Inferior parietal cortex (tissue), 1 donor: ENCODE measurements around the gene ADH6.
"Not testable (repeated sequence)": the region's sequence is repeated elsewhere in the genome, so short reads cannot be mapped to it uniquely, and the experiment has no call there.

Experiments used
- DNase-seq: peaks from one replicate; pipeline ENCODE4 v3.0.0-alpha.2; 2016; ENCODE audit errors: extremely low spot score

ADH6 gene

DNA sequence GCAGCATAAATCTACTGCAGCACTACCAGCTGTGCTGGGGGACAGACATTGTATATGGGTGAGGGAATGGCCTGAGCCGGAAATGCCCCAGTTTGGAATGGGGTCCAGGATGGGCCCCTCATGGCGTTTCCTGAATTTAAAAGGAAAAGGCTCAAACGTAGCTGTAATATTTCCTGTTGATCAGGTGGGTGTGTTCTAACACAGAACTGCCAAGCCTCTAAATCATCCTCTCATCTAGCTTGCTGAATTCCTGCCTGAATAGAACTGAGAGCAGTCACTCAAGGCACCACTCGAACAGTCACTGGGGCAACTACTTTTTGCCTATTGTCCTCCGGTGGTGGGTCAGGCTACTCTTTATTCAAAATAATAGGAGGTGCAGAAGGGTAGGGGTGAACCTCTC is 28.7 kb downstream of the ADH6 start:
- DNase-seq = no peak

DNA sequence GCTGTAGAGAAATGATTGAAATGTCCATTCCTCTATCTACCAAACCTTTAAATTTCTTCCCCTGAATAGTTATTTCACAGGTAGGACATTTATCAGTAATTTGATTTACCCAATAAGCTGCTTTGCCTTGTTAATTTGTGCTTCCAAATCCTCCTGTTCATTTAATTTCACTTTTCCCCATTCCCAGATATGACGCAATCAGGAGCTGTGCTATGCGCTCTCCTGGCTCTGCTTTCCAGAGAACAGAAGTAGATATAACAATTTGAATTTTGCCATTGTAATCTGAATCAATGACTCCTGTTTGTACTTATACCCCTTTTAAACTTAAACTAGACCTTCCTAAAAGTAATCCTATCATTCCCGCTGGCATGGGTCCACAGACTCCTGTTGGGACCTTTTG is 29.1 kb downstream of the ADH6 start:
- DNase-seq = not testable (repeated sequence)

DNA sequence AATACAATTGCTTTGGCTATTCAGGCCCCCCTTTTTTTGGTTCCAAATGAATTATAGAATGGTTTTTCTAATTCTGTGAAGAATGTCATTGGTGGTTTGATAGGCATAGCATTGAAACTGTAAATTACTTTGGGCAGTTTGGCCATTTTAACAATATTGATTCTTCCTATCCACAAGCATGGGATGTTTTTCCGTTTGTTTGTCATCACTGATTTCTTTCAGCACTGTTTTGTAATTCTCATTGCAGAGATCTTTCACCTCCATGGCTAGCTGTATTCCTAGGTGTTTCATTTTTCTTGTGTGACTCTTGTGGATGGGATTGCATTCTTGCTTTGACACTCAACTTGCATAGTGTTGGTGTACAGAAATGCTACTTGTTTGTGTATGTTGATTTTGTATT is 33.0 kb downstream of the ADH6 start:
- no peak for DNase-seq

DNA sequence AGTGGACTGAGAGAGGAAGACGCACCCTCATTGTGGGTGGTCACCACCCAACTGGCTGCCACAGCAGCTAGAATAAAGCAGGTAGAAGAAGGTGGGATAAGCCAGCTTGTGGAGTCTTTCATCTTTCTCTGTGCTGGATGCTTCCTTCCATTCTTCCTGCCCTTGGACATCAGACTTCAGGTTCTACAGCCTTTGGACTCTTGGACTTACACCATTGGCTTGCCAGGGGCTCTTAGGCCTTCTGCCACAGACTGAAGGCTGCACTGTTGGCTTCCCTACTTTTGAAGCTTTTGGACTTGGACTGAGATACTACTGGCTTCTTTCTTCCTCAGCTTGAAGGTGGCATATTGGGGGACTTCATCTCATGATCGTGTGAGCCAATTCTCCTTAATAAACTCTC is 33.5 kb downstream of the ADH6 start:
- DNase-seq = no peak

DNA sequence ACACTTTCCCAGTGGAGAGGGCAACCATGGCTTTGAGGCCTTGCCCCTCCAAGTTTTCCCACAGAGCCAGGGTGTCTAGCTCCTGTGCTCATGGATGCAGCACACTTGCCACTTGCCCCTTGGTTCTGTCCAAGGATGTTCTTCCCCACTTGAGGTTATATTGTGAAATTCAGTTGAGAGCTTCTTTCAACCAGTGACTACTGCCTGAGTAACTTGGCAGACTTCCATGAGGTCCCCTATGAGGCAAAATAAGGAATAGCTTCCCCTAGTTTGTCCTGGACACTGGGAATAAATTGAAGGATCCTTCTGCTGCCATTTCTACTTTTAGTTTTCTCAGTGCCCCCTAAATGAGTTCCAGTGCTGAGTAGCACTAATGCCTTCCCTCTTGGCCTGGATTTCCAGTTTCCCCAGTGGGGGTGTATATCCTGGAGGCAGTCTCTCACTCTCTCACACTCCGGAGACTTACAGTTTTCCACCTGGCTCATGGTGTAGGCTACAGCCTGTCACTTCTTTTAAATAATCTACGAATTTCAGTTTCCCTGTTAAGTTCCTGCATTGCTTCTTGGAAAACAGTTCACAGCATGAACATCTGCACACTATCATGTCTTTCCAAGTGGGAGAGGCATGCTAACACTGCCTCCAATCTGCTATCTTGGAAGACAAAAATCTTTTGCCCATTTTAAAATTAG is 38.5 kb downstream of the ADH6 start:
- no peak for DNase-seq

DNA sequence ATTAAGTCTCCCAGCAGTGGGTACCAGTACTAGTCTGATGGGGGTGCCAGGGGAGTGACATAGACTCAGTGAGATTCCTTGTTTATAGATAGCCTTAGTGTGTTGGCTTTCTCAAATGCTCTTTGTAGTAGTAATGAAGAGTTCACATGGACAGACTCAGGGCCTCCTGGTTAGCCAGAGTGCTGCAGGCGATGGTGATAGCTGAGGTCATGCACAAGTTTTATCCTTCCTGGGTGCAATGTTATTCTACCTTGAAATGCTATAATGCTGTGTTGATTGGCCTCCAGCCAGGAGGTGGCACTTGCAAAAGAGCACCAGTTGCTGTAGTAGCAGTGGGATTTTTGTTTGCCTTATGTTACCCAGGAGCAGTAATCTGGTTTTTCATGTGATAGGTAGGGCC is 39.4 kb downstream of the ADH6 start:
- DNase-seq = no peak

DNA sequence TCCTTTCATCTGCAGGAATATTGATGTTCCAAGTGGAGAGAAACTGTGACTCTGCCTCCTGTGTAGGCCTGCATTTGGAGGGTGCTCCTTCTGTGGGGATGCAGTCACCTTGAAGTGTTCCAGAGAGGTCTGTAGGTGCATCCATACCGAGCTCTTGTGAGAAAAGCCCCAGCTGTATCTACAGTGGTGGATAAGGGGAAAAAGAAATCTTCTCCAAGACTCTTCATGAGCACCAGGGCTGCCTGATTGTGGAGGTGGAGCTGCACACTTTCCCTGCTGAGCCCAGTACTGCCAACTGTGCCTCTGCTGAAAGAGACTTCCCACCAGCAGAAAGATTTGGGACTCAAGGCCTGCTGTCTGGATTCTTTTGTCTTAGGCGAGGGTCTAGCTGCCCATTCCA is 39.9 kb downstream of the ADH6 start:
- DNase-seq = no peak

DNA sequence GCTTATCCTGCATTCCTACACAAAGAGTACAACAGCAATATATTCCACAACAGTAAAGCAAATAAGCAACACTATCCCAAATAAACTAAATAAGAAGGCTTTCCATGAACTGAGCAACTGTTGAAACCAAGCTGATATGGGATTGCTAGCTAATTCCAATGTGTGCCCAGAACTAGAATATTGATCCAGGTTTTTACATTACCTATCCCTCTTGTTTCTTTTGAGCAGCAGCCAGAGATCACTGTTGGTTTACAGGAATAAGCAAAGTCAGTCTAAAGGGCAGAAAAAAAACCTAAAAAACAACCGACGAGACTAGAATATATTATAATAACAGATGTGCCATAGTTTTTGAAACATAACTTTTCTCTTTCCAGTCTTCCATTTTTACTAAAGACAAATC is 52.5 kb downstream of the ADH6 start:
- DNase-seq = no peak

DNA sequence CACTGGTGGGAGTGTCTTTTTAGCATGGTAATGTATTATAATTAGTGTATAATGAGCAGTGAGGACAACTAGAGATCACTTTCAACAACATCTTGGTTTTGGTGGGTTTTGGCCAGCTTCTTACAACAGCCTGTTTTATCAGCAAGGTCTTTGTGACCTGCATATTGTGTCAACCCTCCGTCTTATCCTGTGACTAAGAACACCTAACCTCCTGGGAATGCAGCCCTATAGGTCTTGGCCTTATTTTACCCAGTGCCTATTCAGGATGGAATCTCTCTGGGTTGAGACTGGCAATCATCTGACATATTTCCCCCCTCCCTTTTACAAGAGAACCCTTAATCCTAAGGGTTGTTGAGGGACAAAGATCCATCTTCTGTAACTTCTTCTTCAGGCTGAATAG is 53.1 kb downstream of the ADH6 start:
- no peak for DNase-seq

DNA sequence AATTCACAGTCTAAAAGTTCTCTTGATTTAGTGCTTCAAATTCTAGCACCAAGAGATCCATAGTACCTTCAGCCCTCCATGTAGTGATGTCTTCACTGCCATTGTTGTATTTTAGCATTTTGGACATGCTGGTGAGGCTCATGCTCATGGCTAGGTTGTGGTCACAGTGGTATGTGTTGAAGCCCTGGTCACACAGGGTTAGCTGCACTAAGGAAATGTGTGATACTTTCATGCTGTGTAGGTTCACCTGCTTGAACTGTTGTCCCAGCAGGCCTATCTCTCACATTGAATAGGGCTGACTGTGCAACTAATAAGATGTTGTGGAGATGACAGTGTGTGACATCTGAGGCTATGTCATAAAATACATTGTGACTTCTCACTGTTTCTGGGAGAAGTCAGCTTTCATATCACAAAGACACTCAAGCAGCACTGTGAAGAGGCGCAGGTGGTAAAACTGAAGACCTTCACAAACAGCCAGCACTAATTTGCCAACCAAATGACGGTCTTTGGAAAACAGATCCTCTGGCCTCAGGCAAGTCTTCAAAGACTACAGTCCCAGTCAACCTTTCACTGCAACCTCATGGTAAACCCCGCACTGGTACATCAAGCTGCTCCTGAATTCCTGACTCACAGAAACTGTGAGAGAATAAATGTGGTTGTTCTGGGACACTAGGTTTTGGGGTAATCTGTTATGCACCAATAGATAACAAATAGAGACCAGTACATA is 57.5 kb downstream of the ADH6 start:
- no peak for DNase-seq

DNA sequence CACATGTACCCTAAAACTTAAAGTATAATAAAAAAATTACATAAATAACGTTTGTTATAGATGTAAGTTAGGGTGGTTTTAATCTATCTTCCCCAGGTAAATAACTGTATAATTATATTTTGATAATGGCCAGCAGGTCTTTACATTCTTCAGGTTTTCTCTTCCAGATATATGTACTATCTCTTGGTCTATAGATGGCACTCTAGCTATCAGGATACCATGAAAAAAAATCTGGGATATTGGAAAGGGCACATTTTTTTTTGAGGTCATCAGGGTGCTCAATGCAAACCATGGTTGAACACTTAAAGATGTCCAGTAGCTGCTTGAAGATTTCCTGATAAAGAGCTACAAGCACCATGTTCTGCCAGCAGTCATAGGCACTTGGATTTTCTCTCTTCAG is 59.3 kb downstream of the ADH6 start:
- DNase-seq = no peak

DNA sequence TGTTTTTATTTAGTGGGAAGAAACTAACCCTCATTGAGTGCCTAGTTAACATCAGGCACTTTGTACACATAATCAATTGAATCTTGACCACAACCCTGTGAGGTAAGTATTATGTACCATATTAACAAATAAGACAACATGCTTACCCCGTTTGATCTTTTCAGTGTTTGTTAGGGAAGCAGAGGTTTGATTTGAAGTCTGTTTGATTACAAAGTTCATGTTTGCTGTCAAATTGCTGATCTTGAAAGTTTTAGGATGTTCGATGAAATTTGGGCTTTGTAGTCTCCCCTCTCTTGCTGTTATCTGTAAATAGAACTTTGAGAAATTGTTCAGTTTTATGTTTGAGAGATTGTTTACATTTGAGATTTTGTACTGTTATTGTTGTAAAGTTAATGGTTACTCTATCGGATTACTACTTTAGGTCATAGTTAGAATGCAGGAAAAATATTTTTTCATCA is 61.5 kb downstream of the ADH6 start:
- DNase-seq = no peak

DNA sequence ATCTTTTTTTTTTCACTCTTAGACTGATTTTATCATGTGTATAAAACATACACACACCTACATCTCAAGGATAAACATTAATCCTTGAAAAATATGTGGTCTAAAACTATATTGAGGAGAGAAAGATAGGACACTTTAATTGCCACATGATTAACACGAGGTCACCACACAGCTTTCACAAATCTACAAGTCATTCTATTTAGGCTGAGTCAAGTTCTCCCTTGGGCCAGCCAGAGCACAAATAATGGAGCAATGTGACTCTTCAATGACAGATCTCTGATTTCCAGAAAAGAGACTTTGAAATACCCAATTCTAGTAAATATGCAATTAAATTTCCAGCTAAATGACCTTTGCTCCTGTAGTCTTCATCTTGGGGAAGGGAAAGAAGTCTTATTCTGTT is 62.1 kb downstream of the ADH6 start:
- no peak for DNase-seq

DNA sequence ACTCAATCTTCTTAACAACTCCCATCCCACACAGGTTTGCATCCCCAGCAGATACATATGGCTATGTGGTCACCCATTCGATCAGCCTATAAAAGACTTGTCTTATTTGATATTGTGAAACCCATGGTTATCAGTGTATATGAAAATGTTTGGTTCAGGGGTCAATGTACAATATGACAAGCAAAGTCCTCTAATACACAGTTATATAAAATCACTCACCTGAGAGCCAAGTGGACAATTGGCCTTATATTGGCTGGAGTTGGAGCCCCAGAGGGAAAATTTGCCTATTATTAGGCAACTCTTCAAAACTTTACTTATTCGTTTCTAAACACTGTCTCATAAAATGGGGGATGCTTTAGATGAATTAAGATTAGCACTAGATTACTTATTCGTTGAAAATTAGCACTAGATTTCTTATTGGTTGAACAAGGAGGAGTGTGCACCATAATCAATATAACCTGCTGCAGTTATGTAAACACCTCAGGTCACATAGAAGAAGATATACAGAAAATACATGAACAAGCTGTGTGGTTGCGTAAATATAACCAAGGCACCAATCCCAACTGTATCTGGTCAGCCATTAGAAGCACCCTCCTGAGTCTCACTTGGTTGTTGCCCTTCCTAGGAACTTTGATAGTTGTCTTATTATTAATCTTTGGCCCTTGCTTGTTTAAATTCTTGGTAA is 64.2 kb downstream of the ADH6 start:
- no peak for DNase-seq
